Neural cell (in vitro differentiated cells): ENCODE results near the gene MICALL1. TPM values are rescaled to one million over a fixed set of nuclear protein-coding genes. Genes with fewer than 3 reads are reported as not detected.

Experiments
- H2AFZ ChIP-seq: fragments of 200-600, 300-800 bp; sonication (generic), shearing (Covaris generic); 2 replicates; pipeline ENCODE4 v1.6.0; 2014; ENCODE audit warnings: low read depth, mild to moderate bottlenecking, antibody characterized with exemption, low read length, moderate library complexity
- H3F3A ChIP-seq: fragments of 200-600 bp; shearing (Covaris generic); 2 replicates; pipeline ENCODE4 v1.6.1; 2016; ENCODE audit warnings: mild to moderate bottlenecking, moderate library complexity, mixed read lengths, antibody characterized with exemption, low read length; ENCODE audit not compliant: insufficient read depth, poor library complexity, severe bottlenecking
- H3K27ac ChIP-seq: fragments of 200-600, 300-800 bp; sonication (generic), shearing (Covaris generic); 2 replicates; pipeline ENCODE4 v1.5.1; 2014; ENCODE audit warnings: mild to moderate bottlenecking, low read length, moderate library complexity
- H3K27me3 ChIP-seq: fragments of 300-800, 200-600 bp; sonication (generic), shearing (Covaris generic); 2 replicates; pipeline ENCODE4 v1.6.0; 2014; ENCODE audit warnings: mild to moderate bottlenecking, low read depth, low read length, moderate library complexity; ENCODE audit not compliant: insufficient read depth
- H3K36me3 ChIP-seq: fragments of 300-800, 200-600 bp; sonication (generic), shearing (Covaris generic); 2 replicates; pipeline ENCODE4 v1.5.1; 2014; ENCODE audit warnings: mild to moderate bottlenecking, antibody characterized with exemption, low read length, moderate library complexity; ENCODE audit not compliant: insufficient read depth
- H3K4me2 ChIP-seq: fragments of 300-800, 200-600 bp; sonication (generic), shearing (Covaris generic); 2 replicates; pipeline ENCODE4 v1.6.0; 2014; ENCODE audit warnings: mild to moderate bottlenecking, low read length
- H3K4me3 ChIP-seq: fragments of 300-800, 200-600 bp; sonication (generic), shearing (Covaris generic); 2 replicates; pipeline ENCODE4 v1.5.1; 2014; ENCODE audit warnings: mild to moderate bottlenecking, low read length, moderate library complexity
- H3K79me2 ChIP-seq: fragments of 200-600 bp; shearing (Covaris generic); replicated peaks from 2 replicates; pipeline ENCODE4 v1.6.0; 2014; ENCODE audit warnings: mild to moderate bottlenecking, low read length, moderate library complexity; ENCODE audit not compliant: insufficient read depth
- H3K9ac ChIP-seq: fragments of 300-800, 200-600 bp; sonication (generic), shearing (Covaris generic); 2 replicates; pipeline ENCODE4 v1.6.1; 2016; ENCODE audit warnings: mild to moderate bottlenecking, low read length, mixed read lengths
- H3K9me2 ChIP-seq: fragments of 200-600 bp; shearing (Covaris generic); 2 replicates; pipeline ENCODE4 v1.6.1; 2016; ENCODE audit warnings: mild to moderate bottlenecking, low read length, mixed read lengths; ENCODE audit not compliant: insufficient read depth
- H3K9me3 ChIP-seq: fragments of 200-600, 300-800 bp; sonication (generic), shearing (Covaris generic); 2 replicates; pipeline ENCODE4 v1.6.1; 2016; ENCODE audit warnings: mild to moderate bottlenecking, mixed run types, low read length, moderate library complexity, mixed read lengths
- H4K20me1 ChIP-seq: fragments of 200-600 bp; shearing (Covaris generic); 2 replicates; pipeline ENCODE4 v1.6.1; 2016; ENCODE audit warnings: mild to moderate bottlenecking, mixed run types; ENCODE audit not compliant: insufficient read depth
- EP300 ChIP-seq: fragments of 450-650 bp; conservative IDR thresholded peaks from 2 replicates; pipeline ENCODE4 v1.6.1; 2014; ENCODE audit warnings: antibody characterized with exemption, mild to moderate bottlenecking, moderate library complexity; ENCODE audit not compliant: poor library complexity, severe bottlenecking
- EZH2 ChIP-seq: fragments of 200-600, 300-800 bp; shearing (Covaris generic), sonication (generic); IDR thresholded peaks from 2 replicates; pipeline ENCODE4 v1.6.1; 2014; ENCODE audit warnings: antibody characterized with exemption, low read length, borderline replicate concordance, mild to moderate bottlenecking; ENCODE audit not compliant: insufficient read depth, poor library complexity, severe bottlenecking
- MXI1 ChIP-seq: fragments of 450-650 bp; conservative IDR thresholded peaks from 2 replicates; pipeline ENCODE4 v1.6.1; 2014; ENCODE audit warnings: antibody characterized with exemption, mild to moderate bottlenecking; ENCODE audit not compliant: poor library complexity, severe bottlenecking
- POLR2AphosphoS5 ChIP-seq: IDR thresholded peaks from 2 replicates; pipeline ENCODE4 v1.6.1; 2012
- RAD21 ChIP-seq: fragments of 450-650 bp; conservative IDR thresholded peaks from 2 replicates; pipeline ENCODE4 v1.6.1; 2014; ENCODE audit warnings: antibody characterized with exemption, mild to moderate bottlenecking, moderate library complexity
- SMC3 ChIP-seq: fragments of 450-650 bp; conservative IDR thresholded peaks from 2 replicates; pipeline ENCODE4 v1.6.1; 2014; ENCODE audit warnings: antibody characterized with exemption, mild to moderate bottlenecking, moderate library complexity; ENCODE audit not compliant: poor library complexity
- TAF1 ChIP-seq: IDR thresholded peaks from 2 replicates; pipeline ENCODE4 v1.6.1; 2012; ENCODE audit warnings: low read depth
- polyA plus RNA-seq: library from polyadenylated mRNA; depleted of rRNA; stranded (reverse); fragments of >200 nt; gene quantifications from 2 replicates; pipeline ENCODE4 v1.2.3, GENCODE V29; 2014
- TF ChIP-seq, protein P1 (sequence below): fragments of 450-650 bp; IDR thresholded peaks from 2 replicates; pipeline ENCODE4 v1.5.1; 2014; ENCODE audit warnings: antibody characterized with exemption, mild to moderate bottlenecking, moderate library complexity; ENCODE audit not compliant: poor library complexity, severe bottlenecking
- TF ChIP-seq, protein P2 (sequence below): IDR thresholded peaks from 2 replicates; pipeline ENCODE4 v1.6.1; 2012; ENCODE audit warnings: borderline replicate concordance

The MICALL1 gene
- polyA plus RNA-seq, 1 donor from 2014 or later, result 11.4 TPM

DNA sequence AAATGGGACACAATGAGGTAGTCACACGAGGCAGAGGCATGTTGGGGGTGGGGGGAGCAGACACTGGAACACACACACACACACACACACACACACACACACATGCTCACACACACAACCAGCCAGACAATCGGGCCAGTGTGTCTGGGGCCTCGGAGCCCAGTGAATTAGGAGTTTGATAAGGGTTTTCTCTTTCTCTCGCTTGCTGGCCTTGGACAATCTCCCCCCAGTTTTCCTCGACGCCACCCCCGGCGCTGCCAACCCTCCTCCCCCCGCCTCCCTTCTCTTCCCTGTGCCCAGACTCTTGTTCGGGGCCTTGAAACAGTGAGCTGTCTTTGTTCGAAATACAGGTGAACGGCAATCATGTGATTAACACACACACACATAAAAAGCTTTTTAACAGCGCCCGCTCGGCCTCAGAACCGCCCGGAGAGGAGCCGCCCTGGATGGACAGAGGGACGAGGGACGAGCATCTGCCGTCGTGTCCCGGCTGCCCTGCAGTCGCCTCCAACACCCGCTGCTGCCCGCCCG is 79.7 kb downstream of the MICALL1 start (continued):
- TF ChIP-seq, protein P1, sequence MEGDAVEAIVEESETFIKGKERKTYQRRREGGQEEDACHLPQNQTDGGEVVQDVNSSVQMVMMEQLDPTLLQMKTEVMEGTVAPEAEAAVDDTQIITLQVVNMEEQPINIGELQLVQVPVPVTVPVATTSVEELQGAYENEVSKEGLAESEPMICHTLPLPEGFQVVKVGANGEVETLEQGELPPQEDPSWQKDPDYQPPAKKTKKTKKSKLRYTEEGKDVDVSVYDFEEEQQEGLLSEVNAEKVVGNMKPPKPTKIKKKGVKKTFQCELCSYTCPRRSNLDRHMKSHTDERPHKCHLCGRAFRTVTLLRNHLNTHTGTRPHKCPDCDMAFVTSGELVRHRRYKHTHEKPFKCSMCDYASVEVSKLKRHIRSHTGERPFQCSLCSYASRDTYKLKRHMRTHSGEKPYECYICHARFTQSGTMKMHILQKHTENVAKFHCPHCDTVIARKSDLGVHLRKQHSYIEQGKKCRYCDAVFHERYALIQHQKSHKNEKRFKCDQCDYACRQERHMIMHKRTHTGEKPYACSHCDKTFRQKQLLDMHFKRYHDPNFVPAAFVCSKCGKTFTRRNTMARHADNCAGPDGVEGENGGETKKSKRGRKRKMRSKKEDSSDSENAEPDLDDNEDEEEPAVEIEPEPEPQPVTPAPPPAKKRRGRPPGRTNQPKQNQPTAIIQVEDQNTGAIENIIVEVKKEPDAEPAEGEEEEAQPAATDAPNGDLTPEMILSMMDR, result no peak
- TF ChIP-seq TAF1 (no peak), RAD21 (no peak), POLR2AphosphoS5 (no peak), SMC3 (no peak)

DNA sequence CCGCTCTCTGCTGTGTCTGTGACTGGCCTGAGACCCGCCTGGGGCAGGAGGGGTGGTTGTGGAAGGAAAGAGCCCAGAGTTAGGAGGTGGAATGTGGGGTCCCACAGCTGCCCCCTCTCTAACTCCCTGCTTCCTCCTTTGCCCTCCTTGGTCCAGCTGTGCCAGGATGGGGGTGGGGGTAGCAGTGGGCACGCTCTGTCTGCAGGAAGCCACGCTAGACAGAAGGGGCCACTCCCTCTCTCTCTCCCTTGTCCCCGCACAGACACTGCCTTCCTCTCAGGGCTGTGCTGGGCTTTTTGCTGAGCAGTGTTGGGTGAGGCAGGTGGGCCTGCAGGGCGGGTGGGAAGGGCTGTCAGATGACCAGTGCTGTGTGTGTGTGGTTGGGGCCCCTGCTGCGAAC is 80.3 kb downstream of the MICALL1 start:
- Histone ChIP-seq H3K9me2 (no peaks in the 10 kb centered on the region), H3K36me3 (no peaks in the 10 kb centered on the region), H3F3A (no peaks in the 10 kb centered on the region), H3K79me2 (no peaks in the 10 kb centered on the region), H3K4me3 (no peak overlapping the region), H2AFZ (no peak overlapping the region), H3K27me3 (peaks cover 4% of the 10 kb centered on the region), H3K9ac (no peak overlapping the region), H3K27ac (no peak overlapping the region), H4K20me1 (no peaks in the 10 kb centered on the region), H3K9me3 (no peaks in the 10 kb centered on the region), H3K4me2 (no peak overlapping the region)
- TF ChIP-seq EP300 (no peak), SMC3 (no peak), POLR2AphosphoS5 (no peak), TAF1 (no peak), RAD21 (no peak), EZH2 (no peak), MXI1 (no peak)
- TF ChIP-seq, protein P1, result no peak
- TF ChIP-seq, protein P2, sequence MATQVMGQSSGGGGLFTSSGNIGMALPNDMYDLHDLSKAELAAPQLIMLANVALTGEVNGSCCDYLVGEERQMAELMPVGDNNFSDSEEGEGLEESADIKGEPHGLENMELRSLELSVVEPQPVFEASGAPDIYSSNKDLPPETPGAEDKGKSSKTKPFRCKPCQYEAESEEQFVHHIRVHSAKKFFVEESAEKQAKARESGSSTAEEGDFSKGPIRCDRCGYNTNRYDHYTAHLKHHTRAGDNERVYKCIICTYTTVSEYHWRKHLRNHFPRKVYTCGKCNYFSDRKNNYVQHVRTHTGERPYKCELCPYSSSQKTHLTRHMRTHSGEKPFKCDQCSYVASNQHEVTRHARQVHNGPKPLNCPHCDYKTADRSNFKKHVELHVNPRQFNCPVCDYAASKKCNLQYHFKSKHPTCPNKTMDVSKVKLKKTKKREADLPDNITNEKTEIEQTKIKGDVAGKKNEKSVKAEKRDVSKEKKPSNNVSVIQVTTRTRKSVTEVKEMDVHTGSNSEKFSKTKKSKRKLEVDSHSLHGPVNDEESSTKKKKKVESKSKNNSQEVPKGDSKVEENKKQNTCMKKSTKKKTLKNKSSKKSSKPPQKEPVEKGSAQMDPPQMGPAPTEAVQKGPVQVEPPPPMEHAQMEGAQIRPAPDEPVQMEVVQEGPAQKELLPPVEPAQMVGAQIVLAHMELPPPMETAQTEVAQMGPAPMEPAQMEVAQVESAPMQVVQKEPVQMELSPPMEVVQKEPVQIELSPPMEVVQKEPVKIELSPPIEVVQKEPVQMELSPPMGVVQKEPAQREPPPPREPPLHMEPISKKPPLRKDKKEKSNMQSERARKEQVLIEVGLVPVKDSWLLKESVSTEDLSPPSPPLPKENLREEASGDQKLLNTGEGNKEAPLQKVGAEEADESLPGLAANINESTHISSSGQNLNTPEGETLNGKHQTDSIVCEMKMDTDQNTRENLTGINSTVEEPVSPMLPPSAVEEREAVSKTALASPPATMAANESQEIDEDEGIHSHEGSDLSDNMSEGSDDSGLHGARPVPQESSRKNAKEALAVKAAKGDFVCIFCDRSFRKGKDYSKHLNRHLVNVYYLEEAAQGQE, result no peak
